Activated CD8-positive, alpha-beta T cell treated with anti-CD3 and anti-CD28 coated beads for 36 hours (primary cell): ENCODE data around the gene CCDC3. TPM values are rescaled to one million over a fixed set of nuclear protein-coding genes. Genes with fewer than 3 reads are reported as not detected.
"Not testable (repeated sequence)": the region's sequence is repeated elsewhere in the genome, so short reads cannot be mapped to it uniquely, and the experiment has no call there.

ENCODE experiments used
- ATAC-seq: fragments of 200-7000 bp; cut with Tn5 transposase; one replicate; pipeline ENCODE4 v1.10.0; 2021; ENCODE audit warnings: mild to moderate bottlenecking, moderate library complexity
- CTCF ChIA-PET: fragments of 350-600 bp; sonication (Branson Sonifier 250); formaldehyde crosslinking; loops from one replicate; lab custom pipeline; 2021; ENCODE audit warnings: antibody characterized with exemption; lab: Charles Lee
- POLR2A ChIA-PET: fragments of 350-600 bp; sonication (Branson Sonifier 250); formaldehyde crosslinking; loops from one replicate; lab custom pipeline; 2021; ENCODE audit warnings: antibody characterized with exemption; lab: Charles Lee
- DNase-seq: peaks from one replicate; pipeline ENCODE4 v3.0.0-alpha.2; 2020
- H3K27ac Mint-ChIP-seq: one replicate; pipeline ENCODE4 v1.8.0; 2021; ENCODE audit warnings: mild to moderate bottlenecking, mixed read lengths
- H3K27me3 Mint-ChIP-seq: one replicate; pipeline ENCODE4 v1.8.0; 2021; ENCODE audit warnings: mixed read lengths
- H3K36me3 Mint-ChIP-seq: one replicate; pipeline ENCODE4 v1.8.0; 2021; ENCODE audit warnings: low read depth, mixed read lengths
- H3K4me1 Mint-ChIP-seq: one replicate; pipeline ENCODE4 v1.8.0; 2021; ENCODE audit warnings: low read depth, mixed read lengths
- H3K4me3 Mint-ChIP-seq: one replicate; pipeline ENCODE4 v1.8.0; 2021; ENCODE audit warnings: mild to moderate bottlenecking, moderate library complexity, mixed read lengths
- H3K9me3 Mint-ChIP-seq: one replicate; pipeline ENCODE4 v1.8.0; 2021; ENCODE audit warnings: mixed read lengths
- intact Hi-C: fragments of 100-400 bp; cut with micrococcal nuclease; formaldehyde crosslinking; loops from one replicate; pipeline ENCODE4 v1.10.0; 2022
- total RNA-seq, 2 experiments: library from RNA; stranded (reverse); gene quantifications; one replicate each; pipeline ENCODE4 v1.2.3, GENCODE V29; 2021
- TF ChIP-seq, protein P1 (sequence below): fragments of 200-600 bp; IDR thresholded peaks from one replicate; pipeline ENCODE4 v1.8.0; 2022; ENCODE audit warnings: antibody characterized with exemption, mild to moderate bottlenecking

The CCDC3 gene
- total RNA-seq, 2 experiments from 2014 or later: not detected

- no peaks in the 10 kb centered on the region for H3K9me3 Mint-ChIP-seq
- ATAC-seq (no peak), DNase-seq (no peak)
- H3K4me1 Mint-ChIP-seq: no peaks in the 10 kb centered on the region
- no peak overlapping the region for H3K27ac Mint-ChIP-seq
- intact Hi-C loops: no loop called here
- no peak overlapping the region for H3K4me3 Mint-ChIP-seq
- TF ChIP-seq, protein P1, sequence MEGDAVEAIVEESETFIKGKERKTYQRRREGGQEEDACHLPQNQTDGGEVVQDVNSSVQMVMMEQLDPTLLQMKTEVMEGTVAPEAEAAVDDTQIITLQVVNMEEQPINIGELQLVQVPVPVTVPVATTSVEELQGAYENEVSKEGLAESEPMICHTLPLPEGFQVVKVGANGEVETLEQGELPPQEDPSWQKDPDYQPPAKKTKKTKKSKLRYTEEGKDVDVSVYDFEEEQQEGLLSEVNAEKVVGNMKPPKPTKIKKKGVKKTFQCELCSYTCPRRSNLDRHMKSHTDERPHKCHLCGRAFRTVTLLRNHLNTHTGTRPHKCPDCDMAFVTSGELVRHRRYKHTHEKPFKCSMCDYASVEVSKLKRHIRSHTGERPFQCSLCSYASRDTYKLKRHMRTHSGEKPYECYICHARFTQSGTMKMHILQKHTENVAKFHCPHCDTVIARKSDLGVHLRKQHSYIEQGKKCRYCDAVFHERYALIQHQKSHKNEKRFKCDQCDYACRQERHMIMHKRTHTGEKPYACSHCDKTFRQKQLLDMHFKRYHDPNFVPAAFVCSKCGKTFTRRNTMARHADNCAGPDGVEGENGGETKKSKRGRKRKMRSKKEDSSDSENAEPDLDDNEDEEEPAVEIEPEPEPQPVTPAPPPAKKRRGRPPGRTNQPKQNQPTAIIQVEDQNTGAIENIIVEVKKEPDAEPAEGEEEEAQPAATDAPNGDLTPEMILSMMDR: no peak
- POLR2A ChIA-PET: no interaction called here
- CTCF ChIA-PET: no interaction called here
- H3K36me3 Mint-ChIP-seq: no peaks in the 10 kb centered on the region
- H3K27me3 Mint-ChIP-seq: peaks cover 14% of the 10 kb centered on the region
These were observed 7.9 kb downstream of the CCDC3 start for GRCh38 chr10:12993595-12993994.

DNA sequence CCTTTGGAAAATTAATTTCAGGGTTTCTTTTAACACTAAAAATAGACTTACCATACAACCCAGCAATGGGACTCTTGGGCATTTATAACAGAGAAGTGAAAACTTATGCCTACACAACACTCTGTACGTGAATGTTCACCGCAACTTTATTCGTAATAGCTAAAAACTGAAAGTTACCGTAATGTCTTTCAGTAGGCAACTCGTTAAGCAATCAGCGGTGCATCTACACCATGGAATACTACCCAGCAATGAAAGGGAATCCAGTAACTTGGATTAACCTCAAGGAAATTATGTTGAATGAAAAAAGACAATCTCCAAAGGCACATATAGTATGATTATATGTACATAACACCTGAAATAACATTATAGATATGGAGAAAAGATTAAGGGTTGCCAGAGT, 16.2 kb downstream of the CCDC3 start:
- no peak overlapping the region for H3K4me3 Mint-ChIP-seq
- no peak for ATAC-seq
- CTCF ChIA-PET: no interaction called here
- DNase-seq: no peak
- no peak overlapping the region for H3K27ac Mint-ChIP-seq
- peaks cover 7% of the 10 kb centered on the region for H3K27me3 Mint-ChIP-seq
- POLR2A ChIA-PET: no interaction called here
- peaks cover 3% of the 10 kb centered on the region for H3K4me1 Mint-ChIP-seq
- H3K9me3 Mint-ChIP-seq: peaks cover 4% of the 10 kb centered on the region
- intact Hi-C loops: no loop called here
- no peaks in the 10 kb centered on the region for H3K36me3 Mint-ChIP-seq
- TF ChIP-seq, protein P1: no peak

DNA sequence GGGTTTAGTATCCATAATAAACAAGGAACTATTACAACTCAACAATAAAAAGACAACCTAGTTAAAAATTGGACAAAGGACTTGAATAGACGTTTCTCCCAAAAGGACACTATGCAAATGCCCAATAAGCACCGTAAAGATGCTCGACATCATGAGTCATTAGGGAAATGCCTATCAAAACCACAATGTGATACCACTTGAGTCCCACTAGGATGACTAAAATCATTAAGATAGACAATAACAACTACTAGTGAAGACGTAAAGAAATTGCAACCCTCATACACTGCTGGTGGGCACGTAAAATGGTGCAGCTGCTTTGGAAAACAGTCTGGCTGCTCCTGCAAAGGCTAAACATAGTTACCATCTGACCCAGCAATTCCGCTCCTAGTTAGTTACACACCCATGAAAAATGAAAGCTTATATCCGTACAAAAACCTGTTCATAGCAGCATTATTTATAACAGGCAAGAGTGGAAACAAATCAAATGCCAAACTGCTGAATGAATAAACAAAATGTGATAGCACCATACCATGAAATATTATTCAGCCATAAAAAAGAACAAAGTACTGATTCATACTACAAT, 17.3 kb downstream of the CCDC3 start:
- Mint-ChIP-seq H3K27ac (no peak overlapping the region), H3K9me3 (peaks cover 4% of the 10 kb centered on the region), H3K27me3 (peaks cover 13% of the 10 kb centered on the region), H3K36me3 (no peaks in the 10 kb centered on the region), H3K4me1 (peaks cover 3% of the 10 kb centered on the region), H3K4me3 (no peak overlapping the region)
- TF ChIP-seq, protein P1: no peak
- no peak for DNase-seq
- ATAC-seq: peak; percentile 68
- CTCF ChIA-PET: no interaction called here
- intact Hi-C loops: no loop called here
- POLR2A ChIA-PET: no interaction called here

- H3K4me1 Mint-ChIP-seq, H3K4me3 Mint-ChIP-seq, H3K36me3 Mint-ChIP-seq, H3K9me3 Mint-ChIP-seq, H3K27ac Mint-ChIP-seq, intact Hi-C loops, POLR2A ChIA-PET, ATAC-seq: not testable (repeated sequence)
- peak; percentile 44 for DNase-seq
- CTCF ChIA-PET: interaction anchor here (1.5 kb wide), 1 partner anchor 117 kb away, joined by 3 read pairs; the partner anchor contains the start of gene OPTN
- peaks cover 13% of the 10 kb centered on the region for H3K27me3 Mint-ChIP-seq
These were observed 17.9 kb downstream of the CCDC3 start for GRCh38 chr10:12983568-12983967.

- CTCF ChIA-PET: no interaction called here
- Mint-ChIP-seq H3K27me3 (peaks cover 18% of the 10 kb centered on the region), H3K4me1 (peaks cover 3% of the 10 kb centered on the region), H3K4me3 (no peak overlapping the region), H3K27ac (no peak overlapping the region), H3K36me3 (no peaks in the 10 kb centered on the region), H3K9me3 (peaks cover 4% of the 10 kb centered on the region)
- ATAC-seq: no peak
- DNase-seq: no peak
- POLR2A ChIA-PET: no interaction called here
- intact Hi-C loops: no loop called here
- TF ChIP-seq, protein P1: no peak
These were observed 19.9 kb downstream of the CCDC3 start for GRCh38 chr10:12981570-12981969.
